ENCODE measurements around the gene BCL7A.

Gene BCL7A

GRCh38 chr12:122086116-122086515, 64.4 kb downstream of the BCL7A start:
- Histone ChIP-seq H3F3A (ENCODE audit: insufficient read depth) (peaks cover 15% of the 10 kb centered on the region), H3K9me3 (ENCODE audit: insufficient read depth, low read length) (no peaks in the 10 kb centered on the region), H4K20me1 (ENCODE audit: low read depth, low read length) (no peaks in the 10 kb centered on the region), H2AFZ (ENCODE audit: low read depth, low read length, severe bottlenecking) (no peak overlapping the region), H3K27me3 (ENCODE audit: low read length) (no peaks in the 10 kb centered on the region), H3K9me2 (replicated peaks; ENCODE audit: insufficient read depth, low read length) (no peaks in the 10 kb centered on the region), H3K27ac (ENCODE audit: low read depth, low read length) (no peak overlapping the region), H3K36me3 (ENCODE audit: low read length) (no peaks in the 10 kb centered on the region), H3K4me3 (ENCODE audit: insufficient read depth, low read length, poor library complexity, severe bottlenecking) (no peak overlapping the region), H3K9ac (ENCODE audit: low read length) (no peak overlapping the region), H3K79me2 (ENCODE audit: insufficient read depth, low read length) (peaks cover 83% of the 10 kb centered on the region), H3K4me2 (ENCODE audit: low read depth, low read length, poor library complexity, severe bottlenecking) (no peak overlapping the region)
- TF ChIP-seq CTCF (IDR thresholded peaks at IDR 0.05; ENCODE audit: insufficient read depth, low read length, poor library complexity, severe bottlenecking) = no peak
- TF ChIP-seq EZH2phosphoT487 (conservative IDR thresholded peaks at IDR 0.05; ENCODE audit: low read length) = no peak

GRCh38 chr12:122086641-122087285, 65.1 kb downstream of the BCL7A start:
- no peak overlapping the region for H3K4me3 ChIP-seq (ENCODE audit: insufficient read depth, low read length, poor library complexity, severe bottlenecking)
- H3K27ac ChIP-seq (ENCODE audit: low read depth, low read length) = no peak overlapping the region
- no peaks in the 10 kb centered on the region for H3K9me3 ChIP-seq (ENCODE audit: insufficient read depth, low read length)
- H3K36me3 ChIP-seq (ENCODE audit: low read length) = no peaks in the 10 kb centered on the region
- no peaks in the 10 kb centered on the region for H3K27me3 ChIP-seq (ENCODE audit: low read length)
- no peak overlapping the region for H3K4me2 ChIP-seq (ENCODE audit: low read depth, low read length, poor library complexity, severe bottlenecking)
- no peak for TF ChIP-seq CTCF (IDR thresholded peaks at IDR 0.05; ENCODE audit: insufficient read depth, low read length, poor library complexity, severe bottlenecking)
- no peak for TF ChIP-seq EZH2phosphoT487 (conservative IDR thresholded peaks at IDR 0.05; ENCODE audit: low read length)
- peaks cover 83% of the 10 kb centered on the region for H3K79me2 ChIP-seq (ENCODE audit: insufficient read depth, low read length)
- H3K9ac ChIP-seq (ENCODE audit: low read length) = no peak overlapping the region
- no peaks in the 10 kb centered on the region for H3K9me2 ChIP-seq (replicated peaks; ENCODE audit: insufficient read depth, low read length)
- H4K20me1 ChIP-seq (ENCODE audit: low read depth, low read length) = no peaks in the 10 kb centered on the region
- no peak overlapping the region for H2AFZ ChIP-seq (ENCODE audit: low read depth, low read length, severe bottlenecking)
- H3F3A ChIP-seq (ENCODE audit: insufficient read depth) = peaks cover 11% of the 10 kb centered on the region

GRCh38 chr12:122087431-122088178, 65.9 kb downstream of the BCL7A start:
- Histone ChIP-seq H3F3A (ENCODE audit: insufficient read depth) (peaks cover 2% of the 10 kb centered on the region; the same call in 1 of the 2 replicates), H3K4me3 (ENCODE audit: insufficient read depth, low read length, poor library complexity, severe bottlenecking) (no peak overlapping the region), H3K9me2 (replicated peaks; ENCODE audit: insufficient read depth, low read length) (no peaks in the 10 kb centered on the region), H3K4me2 (ENCODE audit: low read depth, low read length, poor library complexity, severe bottlenecking) (no peak overlapping the region), H3K27me3 (ENCODE audit: low read length) (no peaks in the 10 kb centered on the region), H3K36me3 (ENCODE audit: low read length) (no peaks in the 10 kb centered on the region), H3K79me2 (ENCODE audit: insufficient read depth, low read length) (peaks cover 83% of the 10 kb centered on the region), H2AFZ (ENCODE audit: low read depth, low read length, severe bottlenecking) (no peak overlapping the region), H3K9me3 (ENCODE audit: insufficient read depth, low read length) (no peaks in the 10 kb centered on the region), H3K27ac (ENCODE audit: low read depth, low read length) (no peak overlapping the region), H3K9ac (ENCODE audit: low read length) (no peak overlapping the region), H4K20me1 (ENCODE audit: low read depth, low read length) (no peaks in the 10 kb centered on the region)
- TF ChIP-seq EZH2phosphoT487 (conservative IDR thresholded peaks at IDR 0.05; ENCODE audit: low read length) = no peak
- TF ChIP-seq CTCF (IDR thresholded peaks at IDR 0.05; ENCODE audit: insufficient read depth, low read length, poor library complexity, severe bottlenecking) = no peak

All from SU-DHL-6 (cell line).